Measurements from ENCODE around the gene SPOCK3.

Gene SPOCK3

DNA sequence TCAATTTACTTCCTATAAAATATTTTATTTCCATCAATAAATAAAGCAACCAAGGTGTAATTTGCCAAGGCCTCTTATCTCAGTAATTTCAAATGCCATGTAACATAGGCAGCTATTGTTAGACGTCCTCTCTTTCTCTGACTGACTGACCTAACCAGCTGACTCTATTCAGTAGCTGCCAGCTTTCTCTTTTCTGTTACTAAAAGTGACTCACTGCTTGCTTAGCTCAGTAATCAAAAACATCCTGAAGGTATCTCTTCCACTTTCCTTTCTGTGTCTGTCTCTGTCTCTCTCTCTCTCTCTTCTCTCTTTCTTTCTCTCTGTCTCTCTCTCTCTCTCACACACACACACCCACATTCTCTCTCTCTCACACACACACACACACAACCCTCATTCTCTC is 134.2 kb downstream of the SPOCK3 start:
- H3K4me3 ChIP-seq (ENCODE audit: low read length): no peak overlapping the region

DNA sequence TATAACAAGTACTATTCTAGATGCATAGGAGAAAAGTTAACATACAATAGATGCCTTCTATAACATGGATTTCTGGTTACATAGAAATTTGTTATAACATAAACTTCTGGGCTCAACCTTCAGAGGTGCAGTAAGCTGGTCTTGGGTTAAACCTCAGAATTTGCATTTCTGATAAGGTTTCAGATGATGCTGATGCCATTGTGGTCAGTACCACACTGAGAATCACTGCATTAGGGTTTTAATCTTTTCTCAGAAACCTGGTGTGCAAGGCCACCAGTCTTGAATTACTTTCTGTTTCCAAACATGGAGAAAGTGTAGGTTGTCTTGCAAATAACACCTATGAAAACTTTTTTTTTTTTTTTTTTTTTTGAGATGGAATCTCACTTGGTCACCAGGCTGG is 146.2 kb downstream of the SPOCK3 start:
- no peak overlapping the region for H3K27ac ChIP-seq (ENCODE audit: low read depth, low read length)
- H3K36me3 ChIP-seq (ENCODE audit: control insufficient read depth, insufficient read depth, low read length): no peaks in the 10 kb centered on the region
- no peak overlapping the region for H3K4me3 ChIP-seq (ENCODE audit: low read length)
- no peak overlapping the region for H3K9ac ChIP-seq (ENCODE audit: low read length)
- H3K27me3 ChIP-seq (ENCODE audit: control insufficient read depth, insufficient read depth, low read length): no peaks in the 10 kb centered on the region
- H3K4me1 ChIP-seq (ENCODE audit: control insufficient read depth, insufficient read depth, low read length): no peaks in the 10 kb centered on the region

More for the DNA sequence above, 134.2 kb downstream of the SPOCK3 start:
- H3K27ac ChIP-seq (ENCODE audit: low read depth, low read length): no peak overlapping the region
- H3K36me3 ChIP-seq (ENCODE audit: control insufficient read depth, insufficient read depth, low read length): no peaks in the 10 kb centered on the region
- H3K9ac ChIP-seq (ENCODE audit: low read length): no peak overlapping the region
- H3K27me3 ChIP-seq (ENCODE audit: control insufficient read depth, insufficient read depth, low read length): no peaks in the 10 kb centered on the region
- H3K4me1 ChIP-seq (ENCODE audit: control insufficient read depth, insufficient read depth, low read length): no peaks in the 10 kb centered on the region

- no peaks in the 10 kb centered on the region for H3K4me1 ChIP-seq (ENCODE audit: control insufficient read depth, insufficient read depth, low read length)
- no peaks in the 10 kb centered on the region for H3K27me3 ChIP-seq (ENCODE audit: control insufficient read depth, insufficient read depth, low read length)
- no peak overlapping the region for H3K9ac ChIP-seq (ENCODE audit: low read length)
- no peaks in the 10 kb centered on the region for H3K36me3 ChIP-seq (ENCODE audit: control insufficient read depth, insufficient read depth, low read length)
- H3K27ac ChIP-seq (ENCODE audit: low read depth, low read length): no peak overlapping the region
- H3K4me3 ChIP-seq (ENCODE audit: low read length): no peak overlapping the region
Observed at GRCh38 chr4:167084321-167084720, 150.0 kb downstream of the SPOCK3 start.

DNA sequence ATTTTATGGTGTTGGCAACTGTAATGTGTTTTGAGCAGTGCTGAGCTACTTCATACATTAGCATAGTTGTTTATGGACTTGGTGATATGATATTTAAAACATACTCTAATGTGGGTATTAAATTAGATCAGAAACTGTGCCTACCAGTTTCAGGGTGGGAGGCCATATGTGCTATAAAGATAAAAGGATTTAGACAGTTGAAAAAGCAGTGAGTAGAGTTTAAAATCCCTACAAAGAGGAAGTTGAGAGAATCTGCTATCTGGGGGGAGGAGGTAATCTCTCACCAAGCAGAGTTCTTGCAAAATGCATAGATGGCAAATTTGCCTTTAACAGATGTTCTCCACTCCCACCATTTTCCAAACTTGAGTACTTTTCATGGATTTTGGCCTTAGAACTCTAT is 154.5 kb downstream of the SPOCK3 start:
- H3K4me1 ChIP-seq (ENCODE audit: control insufficient read depth, insufficient read depth, low read length): no peaks in the 10 kb centered on the region
- no peak overlapping the region for H3K27ac ChIP-seq (ENCODE audit: low read depth, low read length)
- H3K9ac ChIP-seq (ENCODE audit: low read length): no peak overlapping the region
- no peaks in the 10 kb centered on the region for H3K27me3 ChIP-seq (ENCODE audit: control insufficient read depth, insufficient read depth, low read length)
- no peak overlapping the region for H3K4me3 ChIP-seq (ENCODE audit: low read length)
- H3K36me3 ChIP-seq (ENCODE audit: control insufficient read depth, insufficient read depth, low read length): no peaks in the 10 kb centered on the region

GRCh38 chr4:167052631-167053091 is 181.6 kb downstream of the SPOCK3 start:
- H3K27me3 ChIP-seq (ENCODE audit: control insufficient read depth, insufficient read depth, low read length): no peaks in the 10 kb centered on the region
- H3K36me3 ChIP-seq (ENCODE audit: control insufficient read depth, insufficient read depth, low read length): no peaks in the 10 kb centered on the region
- no peak overlapping the region for H3K9ac ChIP-seq (ENCODE audit: low read length)
- H3K4me1 ChIP-seq (ENCODE audit: control insufficient read depth, insufficient read depth, low read length): no peaks in the 10 kb centered on the region
- no peak overlapping the region for H3K27ac ChIP-seq (ENCODE audit: low read depth, low read length)
- no peak overlapping the region for H3K4me3 ChIP-seq (ENCODE audit: low read length)

- Histone ChIP-seq H3K27me3 (ENCODE audit: control insufficient read depth, insufficient read depth, low read length) (no peaks in the 10 kb centered on the region), H3K4me1 (ENCODE audit: control insufficient read depth, insufficient read depth, low read length) (no peaks in the 10 kb centered on the region), H3K27ac (ENCODE audit: low read depth, low read length) (no peak overlapping the region), H3K4me3 (ENCODE audit: low read length) (no peak overlapping the region), H3K36me3 (ENCODE audit: control insufficient read depth, insufficient read depth, low read length) (no peaks in the 10 kb centered on the region), H3K9ac (ENCODE audit: low read length) (no peak overlapping the region)
Observed at GRCh38 chr4:167049257-167049656, 185.0 kb downstream of the SPOCK3 start.

DNA sequence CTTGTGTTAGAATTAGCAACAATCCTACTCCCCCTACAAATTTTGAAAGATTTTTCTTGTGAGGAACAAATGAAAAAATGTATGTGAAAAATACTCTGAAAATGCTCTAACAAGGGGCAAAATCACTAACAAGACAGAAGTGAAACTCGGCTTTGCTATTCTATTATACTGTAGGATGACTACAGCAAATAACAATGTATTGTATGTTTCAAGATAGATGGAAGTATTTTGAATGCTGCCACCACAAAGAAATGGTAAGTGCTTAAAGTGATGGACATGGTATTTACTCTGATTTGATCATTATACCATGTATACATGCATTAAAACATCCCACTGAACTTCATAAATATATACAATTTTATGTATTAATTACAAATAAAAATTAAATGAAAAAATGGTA is 192.8 kb downstream of the SPOCK3 start:
- no peak overlapping the region for H3K4me3 ChIP-seq (ENCODE audit: low read length)
- H3K27ac ChIP-seq (ENCODE audit: low read depth, low read length): no peak overlapping the region
- no peaks in the 10 kb centered on the region for H3K36me3 ChIP-seq (ENCODE audit: control insufficient read depth, insufficient read depth, low read length)
- no peaks in the 10 kb centered on the region for H3K27me3 ChIP-seq (ENCODE audit: control insufficient read depth, insufficient read depth, low read length)
- no peaks in the 10 kb centered on the region for H3K4me1 ChIP-seq (ENCODE audit: control insufficient read depth, insufficient read depth, low read length)
- H3K9ac ChIP-seq (ENCODE audit: low read length): no peak overlapping the region

GRCh38 chr4:167035390-167035789 is 198.9 kb downstream of the SPOCK3 start:
- H3K4me1 ChIP-seq (ENCODE audit: control insufficient read depth, insufficient read depth, low read length): no peaks in the 10 kb centered on the region
- H3K27me3 ChIP-seq (ENCODE audit: control insufficient read depth, insufficient read depth, low read length): no peaks in the 10 kb centered on the region
- H3K4me3 ChIP-seq (ENCODE audit: low read length): no peak overlapping the region
- no peaks in the 10 kb centered on the region for H3K36me3 ChIP-seq (ENCODE audit: control insufficient read depth, insufficient read depth, low read length)
- H3K27ac ChIP-seq (ENCODE audit: low read depth, low read length): no peak overlapping the region
- H3K9ac ChIP-seq (ENCODE audit: low read length): no peak overlapping the region

DNA sequence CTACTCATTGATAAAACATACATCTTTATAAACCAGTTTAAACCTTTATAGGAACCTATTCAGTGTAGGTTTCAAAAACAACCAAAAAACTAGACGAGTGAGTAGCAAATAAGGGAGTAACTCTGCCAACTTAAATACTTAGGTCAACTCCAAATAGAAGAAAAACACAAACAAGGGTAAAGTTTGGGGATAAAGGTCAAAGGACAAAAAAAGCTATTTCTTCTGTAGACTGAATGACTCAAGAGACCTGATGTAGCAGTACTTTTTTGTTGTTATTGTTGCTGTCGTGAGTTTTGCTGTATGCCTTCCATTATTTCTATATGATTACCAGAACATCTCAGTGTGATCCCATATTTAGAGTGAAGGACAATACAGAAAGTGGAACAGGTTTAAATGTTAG is 199.3 kb downstream of the SPOCK3 start:
- no peak overlapping the region for H3K27ac ChIP-seq (ENCODE audit: low read depth, low read length)
- H3K9ac ChIP-seq (ENCODE audit: low read length): no peak overlapping the region
- H3K36me3 ChIP-seq (ENCODE audit: control insufficient read depth, insufficient read depth, low read length): no peaks in the 10 kb centered on the region
- H3K4me1 ChIP-seq (ENCODE audit: control insufficient read depth, insufficient read depth, low read length): no peaks in the 10 kb centered on the region
- no peak overlapping the region for H3K4me3 ChIP-seq (ENCODE audit: low read length)
- no peaks in the 10 kb centered on the region for H3K27me3 ChIP-seq (ENCODE audit: control insufficient read depth, insufficient read depth, low read length)

GRCh38 chr4:167032871-167033270 is 201.4 kb downstream of the SPOCK3 start:
- Histone ChIP-seq H3K9ac (ENCODE audit: low read length) (no peak overlapping the region), H3K36me3 (ENCODE audit: control insufficient read depth, insufficient read depth, low read length) (no peaks in the 10 kb centered on the region), H3K4me3 (ENCODE audit: low read length) (no peak overlapping the region), H3K27me3 (ENCODE audit: control insufficient read depth, insufficient read depth, low read length) (no peaks in the 10 kb centered on the region), H3K27ac (ENCODE audit: low read depth, low read length) (no peak overlapping the region), H3K4me1 (ENCODE audit: control insufficient read depth, insufficient read depth, low read length) (no peaks in the 10 kb centered on the region)

DNA sequence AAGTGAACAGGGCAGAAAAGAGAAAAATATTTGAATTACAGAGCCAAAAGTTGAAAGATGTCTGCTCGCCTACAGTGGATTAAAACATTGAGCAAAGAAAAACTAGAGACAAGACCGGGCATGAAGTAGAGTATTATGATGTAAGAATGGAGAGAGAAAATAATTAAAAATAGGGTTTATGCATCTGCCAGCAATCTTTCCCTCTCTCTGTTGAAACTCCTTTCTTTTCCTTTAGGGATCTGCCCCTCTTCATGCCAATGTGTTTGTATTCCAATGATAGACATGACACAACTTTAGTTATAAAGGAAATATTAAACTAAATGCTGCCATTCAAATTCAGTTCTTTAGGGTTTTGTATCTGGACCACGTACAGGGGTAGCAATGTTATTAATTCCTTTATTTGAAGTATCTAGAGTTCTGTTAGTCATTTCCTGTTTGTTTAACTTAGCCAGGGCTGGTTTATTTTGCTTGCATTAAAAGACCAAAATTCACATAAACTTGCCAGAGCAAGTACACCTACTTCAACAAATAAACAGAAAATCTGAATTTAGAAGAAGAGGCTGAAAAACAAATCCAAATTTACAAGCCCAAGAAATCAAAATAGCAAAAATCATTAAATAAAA is 202.6 kb downstream of the SPOCK3 start:
- Histone ChIP-seq H3K4me1 (ENCODE audit: control insufficient read depth, insufficient read depth, low read length) (no peaks in the 10 kb centered on the region), H3K27ac (ENCODE audit: low read depth, low read length) (no peak overlapping the region), H3K9ac (ENCODE audit: low read length) (no peak overlapping the region), H3K27me3 (ENCODE audit: control insufficient read depth, insufficient read depth, low read length) (no peaks in the 10 kb centered on the region), H3K4me3 (ENCODE audit: low read length) (no peak overlapping the region), H3K36me3 (ENCODE audit: control insufficient read depth, insufficient read depth, low read length) (no peaks in the 10 kb centered on the region)

GRCh38 chr4:167028976-167029375 is 205.3 kb downstream of the SPOCK3 start:
- H3K27me3 ChIP-seq (ENCODE audit: control insufficient read depth, insufficient read depth, low read length): no peaks in the 10 kb centered on the region
- H3K4me1 ChIP-seq (ENCODE audit: control insufficient read depth, insufficient read depth, low read length): no peaks in the 10 kb centered on the region
- H3K9ac ChIP-seq (ENCODE audit: low read length): no peak overlapping the region
- H3K36me3 ChIP-seq (ENCODE audit: control insufficient read depth, insufficient read depth, low read length): no peaks in the 10 kb centered on the region
- H3K4me3 ChIP-seq (ENCODE audit: low read length): no peak overlapping the region
- no peak overlapping the region for H3K27ac ChIP-seq (ENCODE audit: low read depth, low read length)

DNA sequence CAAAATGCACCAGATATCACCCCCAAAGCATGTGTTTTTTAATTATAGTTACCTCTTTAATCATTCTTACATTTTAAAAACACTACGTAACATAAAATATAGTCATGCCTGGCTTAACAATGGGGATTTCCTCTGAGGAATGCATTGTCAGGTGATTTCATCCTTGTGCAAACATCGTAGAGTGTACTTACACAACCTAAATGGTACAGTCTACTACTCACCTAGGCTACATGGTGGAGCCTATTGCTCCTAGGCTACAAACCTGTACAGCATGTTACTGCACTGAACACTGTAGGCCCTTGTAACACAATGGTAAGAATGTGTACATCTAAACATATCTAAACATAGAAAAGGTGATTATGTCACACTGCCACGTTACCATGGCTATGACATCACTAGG is 208.6 kb downstream of the SPOCK3 start:
- Histone ChIP-seq H3K4me1 (ENCODE audit: control insufficient read depth, insufficient read depth, low read length) (no peaks in the 10 kb centered on the region), H3K27ac (ENCODE audit: low read depth, low read length) (no peak overlapping the region)

More for the DNA sequence above, 208.6 kb downstream of the SPOCK3 start:
- no peaks in the 10 kb centered on the region for H3K36me3 ChIP-seq (ENCODE audit: control insufficient read depth, insufficient read depth, low read length)
- no peak overlapping the region for H3K4me3 ChIP-seq (ENCODE audit: low read length)
- H3K27me3 ChIP-seq (ENCODE audit: control insufficient read depth, insufficient read depth, low read length): no peaks in the 10 kb centered on the region
- H3K9ac ChIP-seq (ENCODE audit: low read length): no peak overlapping the region

Data from rectal smooth muscle tissue (tissue), 1 donor.